ENCODE measurements around the gene C17orf50. TPM values are rescaled to one million over a fixed set of nuclear protein-coding genes. Genes with fewer than 3 reads are reported as not detected.

The C17orf50 gene
- total RNA-seq, 2 experiments from 2014 or later, result not detected

- Histone ChIP-seq H3K36me3 (ENCODE audit: insufficient read depth, low read length) (peaks cover 51% of the 10 kb centered on the region), H3K27me3 (ENCODE audit: control insufficient read depth in 1 of 2, insufficient read depth in 2 of 2, low read length in 2 of 2) (no peaks in the 10 kb centered on the region), H3K4me1 (ENCODE audit: insufficient read depth, low read length) (peaks cover 14% of the 10 kb centered on the region), H3K4me3 (ENCODE audit: low read length) (no peak overlapping the region), H3K27ac (ENCODE audit: low read depth in 1 of 2, low read length in 2 of 2) (no peak overlapping the region), H3K9me3 (ENCODE audit: control insufficient read depth in 1 of 2, insufficient read depth in 1 of 2, low read length in 2 of 2) (no peaks in the 10 kb centered on the region)
- no peaks in the 10 kb centered on the region for H3K9me3 Mint-ChIP-seq
- H3K36me3 Mint-ChIP-seq (ENCODE audit: low read depth), result peaks cover 57% of the 10 kb centered on the region
- ATAC-seq (ENCODE audit: poor library complexity), result no peak
- H3K4me1 Mint-ChIP-seq (ENCODE audit: low read depth), result peaks cover 16% of the 10 kb centered on the region
- CTCF ChIA-PET, result interaction anchor here (1.6 kb wide), 1 partner anchor 9 kb away, joined by 4 read pairs; no protein-coding TSS in a partner anchor
- no peak for TF ChIP-seq CTCF (IDR thresholded peaks at IDR 0.05)
- no peaks in the 10 kb centered on the region for H3K27me3 Mint-ChIP-seq
- POLR2A ChIA-PET, result no interaction called here
- H3K4me3 Mint-ChIP-seq, result no peak overlapping the region
- no peak overlapping the region for H3K27ac Mint-ChIP-seq
- intact Hi-C loops (cut with DNase I, micrococcal nuclease), result no loop called here
- no peak for DNase-seq
These were observed 33.7 kb upstream of the C17orf50 start for GRCh38 chr17:35726953-35727460.

GRCh38 chr17:35727635-35728034 is 33.1 kb upstream of the C17orf50 start:
- ATAC-seq (ENCODE audit: poor library complexity) (no peak), DNase-seq (no peak)
- no peaks in the 10 kb centered on the region for H3K27me3 Mint-ChIP-seq
- H3K4me3 Mint-ChIP-seq, result no peak overlapping the region
- no peak overlapping the region for H3K27ac ChIP-seq (ENCODE audit: low read depth in 1 of 2, low read length in 2 of 2)
- intact Hi-C loops (cut with DNase I, micrococcal nuclease), result no loop called here
- H3K9me3 ChIP-seq (ENCODE audit: control insufficient read depth in 1 of 2, insufficient read depth in 1 of 2, low read length in 2 of 2), result no peaks in the 10 kb centered on the region
- no peaks in the 10 kb centered on the region for H3K27me3 ChIP-seq (ENCODE audit: control insufficient read depth in 1 of 2, insufficient read depth in 2 of 2, low read length in 2 of 2)
- CTCF ChIA-PET, result interaction anchor here (1.6 kb wide), 1 partner anchor 8 kb away, joined by 4 read pairs; no protein-coding TSS in a partner anchor
- H3K36me3 Mint-ChIP-seq (ENCODE audit: low read depth), result peaks cover 51% of the 10 kb centered on the region
- H3K4me3 ChIP-seq (ENCODE audit: low read length), result no peak overlapping the region
- POLR2A ChIA-PET, result no interaction called here
- H3K9me3 Mint-ChIP-seq, result no peaks in the 10 kb centered on the region
- no peak for TF ChIP-seq CTCF (IDR thresholded peaks at IDR 0.05)
- peaks cover 49% of the 10 kb centered on the region for H3K36me3 ChIP-seq (ENCODE audit: insufficient read depth, low read length)
- peaks cover 21% of the 10 kb centered on the region for H3K4me1 Mint-ChIP-seq (ENCODE audit: low read depth)
- H3K27ac Mint-ChIP-seq, result no peak overlapping the region
- peaks cover 16% of the 10 kb centered on the region for H3K4me1 ChIP-seq (ENCODE audit: insufficient read depth, low read length)

- H3K36me3 ChIP-seq (ENCODE audit: insufficient read depth, low read length), result peaks cover 41% of the 10 kb centered on the region
- intact Hi-C loops (cut with DNase I, micrococcal nuclease), result no loop called here
- H3K27me3 Mint-ChIP-seq, result no peaks in the 10 kb centered on the region
- no peak overlapping the region for H3K4me3 Mint-ChIP-seq
- H3K9me3 Mint-ChIP-seq, result no peaks in the 10 kb centered on the region
- ChIA-PET CTCF (no interaction called here), POLR2A (no interaction called here)
- H3K36me3 Mint-ChIP-seq (ENCODE audit: low read depth), result peaks cover 42% of the 10 kb centered on the region
- H3K4me1 Mint-ChIP-seq (ENCODE audit: low read depth), result peaks cover 28% of the 10 kb centered on the region
- no peak for ATAC-seq (ENCODE audit: poor library complexity)
- H3K27ac ChIP-seq (ENCODE audit: low read depth in 1 of 2, low read length in 2 of 2), result no peak overlapping the region
- no peak for DNase-seq
- H3K4me3 ChIP-seq (ENCODE audit: low read length), result no peak overlapping the region
- peaks cover 16% of the 10 kb centered on the region for H3K4me1 ChIP-seq (ENCODE audit: insufficient read depth, low read length)
- no peak overlapping the region for H3K27ac Mint-ChIP-seq
- no peaks in the 10 kb centered on the region for H3K9me3 ChIP-seq (ENCODE audit: control insufficient read depth in 1 of 2, insufficient read depth in 1 of 2, low read length in 2 of 2)
- TF ChIP-seq CTCF (IDR thresholded peaks at IDR 0.05), result no peak
- no peaks in the 10 kb centered on the region for H3K27me3 ChIP-seq (ENCODE audit: control insufficient read depth in 1 of 2, insufficient read depth in 2 of 2, low read length in 2 of 2)
These were observed 32.1 kb upstream of the C17orf50 start for GRCh38 chr17:35728551-35728950.

All from CD4-positive, alpha-beta T cell (primary cell).